OCI-LY7 (cell line): ENCODE measurements around the gene WDR91. TPM values are rescaled to one million over a fixed set of nuclear protein-coding genes. Genes with fewer than 3 reads are reported as not detected.

Experiments used
- BruUV-seq: library from RNA; stranded (reverse); fragments of 400-500 nt; replicated peaks from 2 replicates; lab custom pipeline; 2021; lab: Mats Ljungman, UMichigan
- CTCF ChIA-PET: fragments of 300-600 bp; sonication (Branson Sonifier 250); formaldehyde crosslinking; loops from one replicate; lab custom pipeline; 2022; ENCODE audit warnings: antibody characterized with exemption; ENCODE audit not compliant: unreplicated experiment; lab: Charles Lee
- POLR2A ChIA-PET: fragments of 300-600 bp; sonication (Branson Sonifier 250); formaldehyde crosslinking; loops from one replicate; lab custom pipeline; 2022; ENCODE audit warnings: antibody characterized with exemption; lab: Charles Lee
- DNase-seq: peaks from one replicate; pipeline ENCODE4 v3.0.0-alpha.2; 2015; ENCODE audit warnings: low spot score
- H2AFZ ChIP-seq: fragments of 200-600 bp; sonication (generic), shearing (Covaris generic); 2 replicates; pipeline ENCODE4 v1.6.1; 2014; ENCODE audit warnings: mild to moderate bottlenecking, antibody characterized with exemption, low read length, moderate library complexity
- H3K27ac ChIP-seq: fragments of 200-600 bp; sonication (generic); 2 replicates; pipeline ENCODE4 v1.5.1; 2014; ENCODE audit warnings: mixed run types, low read depth, mild to moderate bottlenecking, moderate library complexity, low read length, inconsistent platforms; ENCODE audit not compliant: poor library complexity, severe bottlenecking
- H3K36me3 ChIP-seq: fragments of 200-600 bp; sonication (generic); 2 replicates; pipeline ENCODE4 v1.6.1; 2014; ENCODE audit warnings: mild to moderate bottlenecking, antibody characterized with exemption, low read length, moderate library complexity, mixed read lengths; ENCODE audit not compliant: insufficient read depth
- H3K4me1 ChIP-seq: fragments of 200-600 bp; sonication (generic); 2 replicates; pipeline ENCODE4 v1.5.1; 2014; ENCODE audit warnings: mild to moderate bottlenecking, low read length; ENCODE audit not compliant: insufficient read depth, poor library complexity, severe bottlenecking
- H3K4me2 ChIP-seq: fragments of 200-600 bp; sonication (generic); 2 replicates; pipeline ENCODE4 v1.6.1; 2014; ENCODE audit warnings: mild to moderate bottlenecking, low read length
- H3K4me3 ChIP-seq: fragments of 200-600 bp; sonication (generic); 2 replicates; pipeline ENCODE4 v1.5.1; 2014; ENCODE audit warnings: mild to moderate bottlenecking, low read depth, low read length; ENCODE audit not compliant: poor library complexity, severe bottlenecking
- H3K79me2 ChIP-seq: fragments of 200-600 bp; sonication (generic); 2 replicates; pipeline ENCODE4 v1.6.1; 2016; ENCODE audit warnings: low read depth, mild to moderate bottlenecking, low read length, moderate library complexity, mixed read lengths; ENCODE audit not compliant: insufficient read depth
- H3K9me2 ChIP-seq: fragments of 200-600 bp; sonication (generic); 2 replicates; pipeline ENCODE4 v1.6.1; 2016; ENCODE audit warnings: mild to moderate bottlenecking, low read length, mixed read lengths; ENCODE audit not compliant: insufficient read depth
- H3K9me3 ChIP-seq: fragments of 200-600 bp; sonication (generic); 2 replicates; pipeline ENCODE4 v1.6.1; 2014; ENCODE audit warnings: mild to moderate bottlenecking, mixed run types, low read length, mixed read lengths
- H4K20me1 ChIP-seq: fragments of 200-600 bp; sonication (generic); 2 replicates; pipeline ENCODE4 v1.6.1; 2014; ENCODE audit warnings: mild to moderate bottlenecking, antibody characterized with exemption, low read length, moderate library complexity, mixed read lengths; ENCODE audit not compliant: insufficient read depth
- EZH2phosphoT487 ChIP-seq: fragments of 200-600 bp; sonication (generic); IDR thresholded peaks from 2 replicates; pipeline ENCODE4 v1.6.1; 2018; ENCODE audit warnings: low read depth, borderline replicate concordance, mild to moderate bottlenecking, mixed run types, antibody characterized with exemption, low read length, moderate library complexity, mixed read lengths
- intact Hi-C: fragments of 100-400 bp; cut with micrococcal nuclease; formaldehyde crosslinking; loops from one replicate; pipeline ENCODE4 v1.10.0; 2022; ENCODE audit not compliant: unreplicated experiment
- total RNA-seq, 2 experiments: library from RNA; depleted of rRNA in 1 of 2; stranded (reverse); fragments of >200 nt in 1 of 2; shearing (Covaris generic) in 1 of 2; gene quantifications; 2 replicates each; pipeline ENCODE4 v1.2.3, GENCODE V29; 2014 to 2022
- TF ChIP-seq, protein P1 (sequence below): fragments of 200-600 bp; sonication (generic); conservative IDR thresholded peaks from 2 replicates; pipeline ENCODE4 v1.5.1; 2014; ENCODE audit warnings: mild to moderate bottlenecking, antibody characterized with exemption, low read length, moderate library complexity, mixed read lengths

The WDR91 gene
- total RNA-seq, 2 experiments from 2014 or later = 13.6 to 17.1 TPM

DNA sequence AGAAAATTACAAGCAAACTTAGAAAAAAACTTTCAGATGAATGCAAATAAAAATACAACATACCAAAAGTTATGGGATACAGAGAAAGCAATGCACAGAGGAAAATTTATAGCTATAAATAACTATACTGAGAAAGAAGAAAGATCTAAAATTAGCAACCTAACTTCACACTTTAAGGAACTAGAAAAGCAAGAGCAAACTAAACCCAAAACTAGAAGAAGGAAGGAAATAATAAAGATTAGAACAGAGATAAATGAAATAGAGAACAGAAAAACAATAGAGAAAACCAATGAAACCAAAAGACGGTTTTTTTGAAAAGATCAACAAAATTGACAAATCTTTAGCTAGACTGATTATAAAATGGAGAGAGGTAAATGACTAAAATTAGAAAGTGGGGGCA is 12.7 kb upstream of the WDR91 start:
- intact Hi-C loops = no loop called here
- BruUV-seq = no TSS peak
- POLR2A ChIA-PET = interaction anchor here (1.0 kb wide), 2 partner anchors 10 to 12 kb away, joined by 3 to 5 read pairs; no protein-coding TSS in a partner anchor
- CTCF ChIA-PET = no interaction called here
- no peak overlapping the region for H3K27ac ChIP-seq
- no peak overlapping the region for H3K4me3 ChIP-seq
- no peaks in the 10 kb centered on the region for H3K9me3 ChIP-seq
- DNase-seq = no peak
- H4K20me1 ChIP-seq = no peaks in the 10 kb centered on the region
- TF ChIP-seq EZH2phosphoT487 = no peak
- TF ChIP-seq, protein P1, sequence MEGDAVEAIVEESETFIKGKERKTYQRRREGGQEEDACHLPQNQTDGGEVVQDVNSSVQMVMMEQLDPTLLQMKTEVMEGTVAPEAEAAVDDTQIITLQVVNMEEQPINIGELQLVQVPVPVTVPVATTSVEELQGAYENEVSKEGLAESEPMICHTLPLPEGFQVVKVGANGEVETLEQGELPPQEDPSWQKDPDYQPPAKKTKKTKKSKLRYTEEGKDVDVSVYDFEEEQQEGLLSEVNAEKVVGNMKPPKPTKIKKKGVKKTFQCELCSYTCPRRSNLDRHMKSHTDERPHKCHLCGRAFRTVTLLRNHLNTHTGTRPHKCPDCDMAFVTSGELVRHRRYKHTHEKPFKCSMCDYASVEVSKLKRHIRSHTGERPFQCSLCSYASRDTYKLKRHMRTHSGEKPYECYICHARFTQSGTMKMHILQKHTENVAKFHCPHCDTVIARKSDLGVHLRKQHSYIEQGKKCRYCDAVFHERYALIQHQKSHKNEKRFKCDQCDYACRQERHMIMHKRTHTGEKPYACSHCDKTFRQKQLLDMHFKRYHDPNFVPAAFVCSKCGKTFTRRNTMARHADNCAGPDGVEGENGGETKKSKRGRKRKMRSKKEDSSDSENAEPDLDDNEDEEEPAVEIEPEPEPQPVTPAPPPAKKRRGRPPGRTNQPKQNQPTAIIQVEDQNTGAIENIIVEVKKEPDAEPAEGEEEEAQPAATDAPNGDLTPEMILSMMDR = no peak
- H3K4me1 ChIP-seq = no peaks in the 10 kb centered on the region
- H3K4me2 ChIP-seq = no peak overlapping the region
- no peaks in the 10 kb centered on the region for H3K36me3 ChIP-seq
- no peaks in the 10 kb centered on the region for H3K79me2 ChIP-seq
- no peak overlapping the region for H2AFZ ChIP-seq
- H3K9me2 ChIP-seq = no peaks in the 10 kb centered on the region

DNA sequence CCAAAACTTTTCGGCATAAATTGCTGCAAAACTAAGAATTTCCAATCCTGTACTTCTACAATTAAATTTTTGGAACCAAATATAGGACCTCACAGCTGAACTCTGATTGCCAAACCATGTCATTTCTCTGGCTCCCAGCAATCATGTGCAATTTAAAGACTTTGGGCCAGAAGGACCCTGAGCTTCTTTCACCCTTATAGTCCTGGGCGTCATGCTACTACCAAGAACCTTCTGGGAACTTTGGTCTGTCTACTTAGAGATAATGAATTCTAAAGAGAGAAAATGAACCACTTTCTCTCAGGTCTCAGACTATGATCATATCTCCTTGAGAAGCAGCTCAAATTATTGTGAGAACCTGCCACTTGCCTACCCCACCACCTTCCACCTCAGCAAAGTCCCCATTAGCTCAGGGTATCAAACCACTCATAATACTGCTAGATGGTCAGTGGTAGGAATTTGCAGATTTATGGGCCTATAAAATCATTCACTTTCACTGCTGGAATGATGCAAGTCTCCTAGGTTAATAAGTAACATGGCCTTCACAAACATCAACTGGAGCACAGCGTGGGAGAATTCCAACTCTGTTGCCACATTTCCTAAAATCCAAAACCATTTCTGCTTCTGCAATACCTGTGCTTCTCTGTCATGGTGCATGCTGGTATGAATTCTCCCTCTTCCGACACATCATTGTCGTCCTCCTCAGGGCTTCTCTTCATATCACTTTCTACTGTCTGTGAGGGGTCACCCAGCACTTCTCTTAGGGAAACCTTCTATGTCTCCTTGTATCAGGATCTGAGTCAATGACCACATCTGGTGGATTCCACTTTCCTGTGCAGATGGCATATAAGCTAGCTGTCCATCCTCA is 6.6 kb upstream of the WDR91 start:
- Histone ChIP-seq H3K27ac (no peak overlapping the region), H3K4me1 (no peaks in the 10 kb centered on the region), H2AFZ (no peak overlapping the region), H3K9me3 (no peaks in the 10 kb centered on the region), H3K4me3 (no peak overlapping the region), H3K36me3 (no peaks in the 10 kb centered on the region), H3K79me2 (no peaks in the 10 kb centered on the region), H4K20me1 (no peaks in the 10 kb centered on the region), H3K9me2 (no peaks in the 10 kb centered on the region), H3K4me2 (no peak overlapping the region)
- ChIA-PET POLR2A (interaction anchor here (0.6 to 1.2 kb wide), 3 partner anchors 9 to 677 kb away, joined by 3 to 5 read pairs (median 3); no protein-coding TSS in a partner anchor), CTCF (interaction anchor here (0.9 kb wide), 1 partner anchor 46 kb away, joined by 3 read pairs; no protein-coding TSS in a partner anchor)
- no peak for DNase-seq
- intact Hi-C loops = no loop called here
- TF ChIP-seq, protein P1 = no peak
- no peak for TF ChIP-seq EZH2phosphoT487
- no TSS peak for BruUV-seq

DNA sequence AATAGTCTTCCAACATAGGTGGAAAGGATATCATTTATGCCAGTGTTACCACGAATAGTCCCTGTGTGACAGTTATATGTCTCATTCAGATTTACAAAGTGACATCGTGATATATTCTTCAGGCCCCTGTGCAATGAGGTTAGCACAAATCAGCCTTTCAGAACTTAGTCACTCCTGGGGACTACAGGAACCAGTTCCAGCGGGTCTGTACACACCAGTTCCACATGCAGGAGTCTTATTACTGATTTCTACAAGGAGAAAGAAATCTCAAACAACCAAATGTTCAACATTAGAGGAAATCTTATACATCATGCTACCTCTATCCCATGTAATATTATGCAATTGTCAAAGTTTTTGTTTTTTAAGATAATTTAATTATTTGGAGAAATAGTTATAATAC is 4.4 kb upstream of the WDR91 start:
- no peak overlapping the region for H3K27ac ChIP-seq
- no peaks in the 10 kb centered on the region for H3K36me3 ChIP-seq
- H3K4me2 ChIP-seq = no peak overlapping the region
- POLR2A ChIA-PET = no interaction called here
- H3K9me3 ChIP-seq = no peaks in the 10 kb centered on the region
- TF ChIP-seq, protein P1 = no peak
- TF ChIP-seq EZH2phosphoT487 = no peak
- H3K9me2 ChIP-seq = no peaks in the 10 kb centered on the region
- no peak overlapping the region for H2AFZ ChIP-seq
- peaks cover 2% of the 10 kb centered on the region for H3K4me1 ChIP-seq
- BruUV-seq = no TSS peak
- H3K4me3 ChIP-seq = no peak overlapping the region
- CTCF ChIA-PET = no interaction called here
- H4K20me1 ChIP-seq = no peaks in the 10 kb centered on the region
- DNase-seq = no peak
- intact Hi-C loops = no loop called here
- no peaks in the 10 kb centered on the region for H3K79me2 ChIP-seq
